Esophagus squamous epithelium (tissue), 5 donors: ENCODE data around the gene PLA2G2C. TPM values are rescaled to one million over a fixed set of nuclear protein-coding genes. Genes with fewer than 3 reads are reported as not detected.
"Not testable (repeated sequence)": the region's sequence is repeated elsewhere in the genome, so short reads cannot be mapped to it uniquely, and the experiment has no call there.

Experiments
- DNase-seq: peaks from one replicate; lab custom pipeline; 2025; lab: John Stamatoyannopoulos, UW
- H3K27ac ChIP-seq, 4 donors: fragments of 200-600 bp; sonication (generic); one replicate each; pipeline ENCODE4 v1.5.1; 2016 to 2019; ENCODE audit warnings: mild to moderate bottlenecking in 1 of 4
- H3K27me3 ChIP-seq, 4 donors: fragments of 200-600 bp; sonication (generic); 1 replicate in 3 of 4; 2 replicates in 1 of 4; pipeline versions ENCODE4 v1.5.1 to v1.6.0; 2017 to 2021; ENCODE audit warnings: antibody characterized with exemption in 1 of 4
- H3K36me3 ChIP-seq, 3 donors: fragments of 200-600 bp; sonication (generic); one replicate each; pipeline ENCODE4 v1.5.1; 2016 to 2019
- H3K4me1 ChIP-seq, 3 donors: fragments of 200-600 bp; sonication (generic); one replicate each; pipeline ENCODE4 v1.5.1; 2017 to 2019
- H3K4me3 ChIP-seq, 4 donors: fragments of 200-600 bp; sonication (generic); 1 replicate in 3 of 4; 2 replicates in 1 of 4; pipeline ENCODE4 v1.5.1; 2016 to 2019; ENCODE audit warnings: mild to moderate bottlenecking in 2 of 4, moderate library complexity in 1 of 4
- H3K9me3 ChIP-seq, 3 donors: fragments of 200-600 bp; sonication (generic); one replicate each; pipeline ENCODE4 v1.5.1; 2016 to 2019
- POLR2A ChIP-seq, 4 donors: fragments of 450-650 bp; IDR thresholded peaks; one replicate each; pipeline ENCODE4 v1.6.1; 2017; ENCODE audit warnings: antibody characterized with exemption in 4 of 4, mild to moderate bottlenecking in 4 of 4, moderate library complexity in 3 of 4
- WGBS, 2 donors: methylation state at CpG; one replicate each; pipeline ENCODE4 v1.1.5; 2018; 5-methylcytosine and 5-hydroxymethylcytosine counted together
- intact Hi-C: fragments of 100-400 bp; cut with DNase I; formaldehyde crosslinking; loops from one replicate; pipeline ENCODE4 v1.15.0; 2022
- total RNA-seq, 4 donors: library from RNA; depleted of rRNA; stranded (reverse); fragments of >200 nt; gene quantifications; one replicate each; pipeline ENCODE4 v1.1.0, GENCODE V29; 2016
- TF ChIP-seq, protein P1 (sequence below), 6 experiments: fragments of 450-650 bp in 4 of 6; fragments of 200-600 bp in 2 of 6; sonication (generic) in 2 of 6; IDR thresholded peaks; one replicate each; pipeline ENCODE4 v1.5.1; 2016 to 2019; ENCODE audit warnings: antibody characterized with exemption in 6 of 6, mild to moderate bottlenecking in 4 of 6, moderate library complexity in 4 of 6
- donor health status: DM: yes; HTN: yes; CAD: no.

Gene PLA2G2C
- total RNA-seq, 4 donors from 2014 or later = 0.04 to 0.19 TPM; not detected in 2

DNA sequence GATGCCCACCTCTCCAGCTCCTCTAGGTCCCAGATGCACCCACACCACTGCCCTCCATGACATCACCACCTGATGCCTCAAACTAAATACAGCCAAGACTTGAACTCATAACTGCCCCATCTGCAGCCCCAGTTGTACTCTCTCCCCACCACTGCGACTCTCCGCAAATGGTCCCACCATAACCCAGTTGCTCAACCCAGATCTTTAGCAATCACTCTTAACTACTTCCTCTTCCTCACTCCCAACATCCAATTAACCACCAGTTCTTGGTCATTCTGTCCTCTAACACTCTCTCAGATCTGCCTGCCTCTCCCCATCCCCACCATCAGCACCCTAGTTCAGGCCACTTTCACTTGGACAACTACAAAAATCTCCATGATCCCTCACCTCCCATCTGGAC, 36.8 kb upstream of the PLA2G2C start:
- Histone ChIP-seq H3K4me1 (no peaks in the 10 kb centered on the region), H3K9me3 (no peaks in the 10 kb centered on the region), H3K36me3 (no peaks in the 10 kb centered on the region), H3K27me3 (peaks cover 0 to 80% (median 0%) of the 10 kb centered on the region in 4 donors), H3K4me3 (no peak overlapping the region), H3K27ac (no peak overlapping the region)
- intact Hi-C loops = no loop called here
- TF ChIP-seq, protein P1, sequence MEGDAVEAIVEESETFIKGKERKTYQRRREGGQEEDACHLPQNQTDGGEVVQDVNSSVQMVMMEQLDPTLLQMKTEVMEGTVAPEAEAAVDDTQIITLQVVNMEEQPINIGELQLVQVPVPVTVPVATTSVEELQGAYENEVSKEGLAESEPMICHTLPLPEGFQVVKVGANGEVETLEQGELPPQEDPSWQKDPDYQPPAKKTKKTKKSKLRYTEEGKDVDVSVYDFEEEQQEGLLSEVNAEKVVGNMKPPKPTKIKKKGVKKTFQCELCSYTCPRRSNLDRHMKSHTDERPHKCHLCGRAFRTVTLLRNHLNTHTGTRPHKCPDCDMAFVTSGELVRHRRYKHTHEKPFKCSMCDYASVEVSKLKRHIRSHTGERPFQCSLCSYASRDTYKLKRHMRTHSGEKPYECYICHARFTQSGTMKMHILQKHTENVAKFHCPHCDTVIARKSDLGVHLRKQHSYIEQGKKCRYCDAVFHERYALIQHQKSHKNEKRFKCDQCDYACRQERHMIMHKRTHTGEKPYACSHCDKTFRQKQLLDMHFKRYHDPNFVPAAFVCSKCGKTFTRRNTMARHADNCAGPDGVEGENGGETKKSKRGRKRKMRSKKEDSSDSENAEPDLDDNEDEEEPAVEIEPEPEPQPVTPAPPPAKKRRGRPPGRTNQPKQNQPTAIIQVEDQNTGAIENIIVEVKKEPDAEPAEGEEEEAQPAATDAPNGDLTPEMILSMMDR (IDR thresholded peaks at IDR 0.05) = no peak
- TF ChIP-seq POLR2A (IDR thresholded peaks at IDR 0.05) = no peak
- whole genome bisulfite sequencing, 2 donors = 75 to 88% methylated on average over 2 of the region's 2 CpGs
- DNase-seq = no peak

DNA sequence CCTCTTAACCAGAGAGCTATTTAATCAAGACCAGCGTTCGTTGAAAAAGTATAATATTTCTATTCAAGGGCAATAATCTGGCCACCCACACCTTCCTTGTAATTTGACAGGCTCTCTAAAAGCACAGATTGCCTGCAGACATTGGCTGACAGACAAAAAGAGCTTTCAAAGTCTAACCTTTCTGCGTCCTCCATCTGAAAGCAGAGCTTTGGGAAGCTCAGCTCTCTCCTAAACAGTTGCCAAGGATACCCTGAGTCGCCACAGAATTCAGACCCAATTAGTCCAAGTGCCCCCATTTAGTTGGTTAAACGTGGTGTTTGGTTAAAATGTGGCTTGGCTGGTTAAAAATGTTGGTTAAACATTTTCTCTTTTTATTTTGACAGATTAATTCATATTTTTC, 33.7 kb upstream of the PLA2G2C start:
- no peak for TF ChIP-seq POLR2A (IDR thresholded peaks at IDR 0.05)
- TF ChIP-seq, protein P1 (IDR thresholded peaks at IDR 0.05) = no peak
- Histone ChIP-seq H3K27ac (no peak overlapping the region), H3K4me1 (no peaks in the 10 kb centered on the region), H3K27me3 (peaks cover 0 to 69% (median 0%) of the 10 kb centered on the region in 4 donors), H3K9me3 (no peaks in the 10 kb centered on the region), H3K36me3 (no peaks in the 10 kb centered on the region), H3K4me3 (no peak overlapping the region)
- no peak for DNase-seq
- intact Hi-C loops = no loop called here
- WGBS, 2 donors = 25 to 52% methylated on average over 5 of the region's 5 CpGs

DNA sequence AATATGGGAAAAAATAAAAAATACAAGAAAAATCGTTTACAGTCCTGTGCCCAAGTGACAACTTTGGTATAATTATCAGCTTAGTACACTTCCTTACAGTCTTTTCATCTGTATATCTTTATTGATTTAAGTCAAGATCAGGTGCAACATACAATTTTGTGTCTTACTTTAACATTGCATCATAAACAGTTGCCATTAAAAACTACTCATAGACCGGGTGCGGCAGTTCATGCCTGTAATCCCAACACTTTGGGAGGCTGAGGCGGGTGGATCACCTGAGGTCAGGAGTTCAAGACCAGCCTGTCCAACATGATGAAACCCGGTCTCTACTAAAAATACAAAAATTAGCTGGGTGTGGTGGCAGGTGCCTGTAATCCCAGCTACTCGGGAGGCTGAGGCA, 32.7 kb upstream of the PLA2G2C start:
- peaks cover 0 to 69% (median 0%) of the 10 kb centered on the region in 4 donors for H3K27me3 ChIP-seq
- DNase-seq, H3K36me3 ChIP-seq, intact Hi-C loops, H3K4me3 ChIP-seq, H3K27ac ChIP-seq, H3K4me1 ChIP-seq, H3K9me3 ChIP-seq: not testable (repeated sequence)
- 64 to 72% methylated on average over 6 of the region's 6 CpGs for WGBS, 2 donors

DNA sequence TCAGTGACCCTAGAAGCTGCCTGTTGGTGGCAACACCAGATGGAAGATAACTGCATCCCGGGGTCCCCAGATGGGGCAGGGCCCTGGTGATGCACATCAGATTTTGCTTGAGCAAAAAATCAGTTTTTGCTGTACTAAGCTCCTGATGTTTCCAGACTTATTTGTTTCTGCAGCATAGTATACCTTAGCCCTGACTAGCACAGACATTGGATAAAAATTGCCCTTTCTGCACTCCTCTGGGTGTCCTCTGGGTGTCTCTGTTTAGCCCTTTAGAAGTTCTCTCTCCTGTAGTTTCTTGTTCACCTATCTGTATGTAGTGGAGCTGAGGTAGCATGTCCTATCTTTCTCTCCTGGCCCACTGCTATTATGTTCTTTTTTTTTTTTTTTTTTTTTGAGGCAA, 30.3 kb upstream of the PLA2G2C start:
- intact Hi-C loops = no loop called here
- Histone ChIP-seq H3K27me3 (peaks cover 0 to 58% (median 0%) of the 10 kb centered on the region in 4 donors), H3K4me1 (peaks cover 0 to 18% (median 15%) of the 10 kb centered on the region in 3 donors), H3K36me3 (no peaks in the 10 kb centered on the region), H3K9me3 (no peaks in the 10 kb centered on the region), H3K27ac (no peak overlapping the region), H3K4me3 (no peak overlapping the region)
- DNase-seq = no peak
- TF ChIP-seq POLR2A (IDR thresholded peaks at IDR 0.05) = no peak
- TF ChIP-seq, protein P1 (IDR thresholded peaks at IDR 0.05) = peak in 1 of 6 experiments; percentile 55
- 78 to 86% methylated on average over 1 of the region's 1 CpG for WGBS, 2 donors

DNA sequence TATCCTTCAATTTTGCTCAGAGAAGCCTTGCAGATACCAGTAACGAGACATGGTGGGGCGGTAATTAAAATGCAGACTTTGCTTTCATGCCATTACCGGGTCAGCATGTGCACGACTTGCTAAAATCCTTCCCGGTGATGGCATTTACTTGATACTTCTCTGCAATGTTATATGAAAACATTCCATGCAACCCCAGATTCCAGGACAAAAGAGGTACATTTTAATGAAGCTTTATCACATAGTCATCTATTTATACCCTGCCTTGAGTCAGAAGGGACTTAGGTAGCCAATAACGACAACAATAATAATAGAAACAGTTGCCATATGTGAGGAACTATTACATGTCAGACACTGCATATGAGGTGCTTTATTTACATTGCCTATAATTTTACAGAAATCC, 29.4 kb upstream of the PLA2G2C start:
- intact Hi-C loops = no loop called here

DNA sequence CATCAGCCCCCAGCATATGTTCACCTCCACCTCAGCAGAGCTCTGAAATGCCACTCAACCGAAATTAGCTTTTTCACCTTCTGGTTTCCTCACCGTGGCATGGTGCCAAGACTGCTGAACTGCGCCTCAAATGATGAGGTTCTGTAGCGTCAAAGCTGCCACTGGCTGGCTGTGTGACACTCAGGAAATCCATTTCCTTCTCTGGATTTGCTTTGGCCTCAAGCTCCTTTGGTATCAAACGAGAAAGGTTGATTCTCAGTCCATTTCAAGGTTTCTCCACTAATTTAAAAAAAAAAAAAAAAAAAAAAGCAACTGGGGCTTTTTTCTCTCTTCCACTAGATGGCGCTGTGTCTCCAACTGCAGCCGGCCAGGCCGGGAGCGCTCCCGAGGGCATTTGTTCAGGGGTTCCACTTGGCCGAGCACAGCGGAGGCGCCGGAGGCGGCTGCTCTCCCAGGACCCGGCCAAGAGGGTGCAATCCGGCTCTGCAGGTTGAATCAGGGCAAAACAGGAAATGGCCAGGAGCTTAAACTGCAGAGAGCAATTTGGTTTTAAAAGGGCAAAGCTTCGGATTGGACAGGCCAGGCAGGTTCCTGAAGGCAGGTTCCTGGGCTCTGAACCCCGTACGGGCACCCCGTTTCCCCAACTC, 26.5 kb upstream of the PLA2G2C start:
- peaks cover 0 to 65% (median 0%) of the 10 kb centered on the region in 4 donors for H3K27me3 ChIP-seq
- peaks cover 0 to 26% (median 15%) of the 10 kb centered on the region in 3 donors for H3K4me1 ChIP-seq
- H3K27ac ChIP-seq = peak overlapping the region in 3 of 4 donors; percentile 10 to 49 (median 39)
- H3K36me3 ChIP-seq = no peaks in the 10 kb centered on the region
- no peaks in the 10 kb centered on the region for H3K9me3 ChIP-seq
- 3 to 4% methylated on average over 12 to 21 of the region's 21 CpGs for WGBS, 2 donors
- intact Hi-C loops = loop anchor here (5.0 kb wide), 1 partner anchor 279 kb away; no protein-coding TSS in a partner anchor
- H3K4me3 ChIP-seq = peak overlapping the region in 1 of 4 donors; percentile 26
- no peak for DNase-seq
- TF ChIP-seq, protein P1 (IDR thresholded peaks at IDR 0.05) = peak; percentile 54 to 89 (median 62)
- TF ChIP-seq POLR2A (IDR thresholded peaks at IDR 0.05) = no peak

More for the DNA sequence above, 29.4 kb upstream of the PLA2G2C start:
- H3K9me3 ChIP-seq = no peaks in the 10 kb centered on the region
- no peak overlapping the region for H3K27ac ChIP-seq
- peaks cover 0 to 59% (median 0%) of the 10 kb centered on the region in 4 donors for H3K27me3 ChIP-seq
- no peak for DNase-seq
- no peak overlapping the region for H3K4me3 ChIP-seq
- TF ChIP-seq POLR2A (IDR thresholded peaks at IDR 0.05) = no peak
- H3K36me3 ChIP-seq = no peaks in the 10 kb centered on the region
- 77 to 82% methylated on average over 6 of the region's 6 CpGs for WGBS, 2 donors
- H3K4me1 ChIP-seq = peaks cover 0 to 26% (median 15%) of the 10 kb centered on the region in 3 donors
